NCI-H2196 treated with DMSO at 0.1 percent for 48 hours (cell line): Measurements from ENCODE around the gene TAAR5.
"Not testable (repeated sequence)": the region's sequence is repeated elsewhere in the genome, so short reads cannot be mapped to it uniquely, and the experiment has no call there.

ENCODE experiments used
- DNase-seq: peaks from one replicate; lab custom pipeline; 2025; ENCODE audit not compliant: unreplicated experiment; lab: John Stamatoyannopoulos, UW

Gene TAAR5

GRCh38 chr6:132571774-132572173, 17.8 kb downstream of the TAAR5 start:
- no peak for DNase-seq

DNA sequence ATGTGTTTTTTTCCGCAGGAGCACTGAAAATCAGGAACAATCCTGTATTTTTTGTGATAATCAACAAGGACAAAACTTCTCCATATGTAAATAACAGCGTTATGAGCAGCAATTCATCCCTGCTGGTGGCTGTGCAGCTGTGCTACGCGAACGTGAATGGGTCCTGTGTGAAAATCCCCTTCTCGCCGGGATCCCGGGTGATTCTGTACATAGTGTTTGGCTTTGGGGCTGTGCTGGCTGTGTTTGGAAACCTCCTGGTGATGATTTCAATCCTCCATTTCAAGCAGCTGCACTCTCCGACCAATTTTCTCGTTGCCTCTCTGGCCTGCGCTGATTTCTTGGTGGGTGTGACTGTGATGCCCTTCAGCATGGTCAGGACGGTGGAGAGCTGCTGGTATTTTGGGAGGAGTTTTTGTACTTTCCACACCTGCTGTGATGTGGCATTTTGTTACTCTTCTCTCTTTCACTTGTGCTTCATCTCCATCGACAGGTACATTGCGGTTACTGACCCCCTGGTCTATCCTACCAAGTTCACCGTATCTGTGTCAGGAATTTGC, 19.2 kb downstream of the TAAR5 start, which contains the start of gene TAAR6:
Gene TAAR6 (plus strand): TSS at position 102 of the 557 bp plus-strand sequence. CDS start 0 bp downstream, at position 102.
- no peak for DNase-seq

GRCh38 chr6:132569170-132569569, 20.4 kb downstream of the TAAR5 start:
- DNase-seq: no peak

GRCh38 chr6:132568611-132569010, 20.9 kb downstream of the TAAR5 start:
- no peak for DNase-seq

- no peak for DNase-seq
Observed at GRCh38 chr6:132567566-132567965, 22.0 kb downstream of the TAAR5 start.

DNA sequence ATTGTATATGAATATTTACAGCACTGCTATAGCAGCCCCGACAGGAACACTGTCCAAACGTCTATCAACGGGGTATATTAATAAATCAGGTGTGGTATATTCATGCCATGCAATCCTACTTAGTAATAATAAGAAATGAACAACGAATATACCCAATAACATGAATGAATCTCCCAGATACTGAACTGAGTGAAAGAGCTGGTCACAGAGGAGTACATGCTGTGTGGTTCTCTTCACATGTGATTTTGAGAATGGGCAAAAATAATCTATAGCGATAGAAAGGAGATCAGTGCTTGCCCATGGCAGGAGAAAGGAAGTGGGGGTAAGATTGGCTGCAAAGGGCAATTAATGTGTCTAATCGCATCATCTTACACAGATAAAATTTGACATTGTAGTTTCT, 23.1 kb downstream of the TAAR5 start:
- no peak for DNase-seq

DNA sequence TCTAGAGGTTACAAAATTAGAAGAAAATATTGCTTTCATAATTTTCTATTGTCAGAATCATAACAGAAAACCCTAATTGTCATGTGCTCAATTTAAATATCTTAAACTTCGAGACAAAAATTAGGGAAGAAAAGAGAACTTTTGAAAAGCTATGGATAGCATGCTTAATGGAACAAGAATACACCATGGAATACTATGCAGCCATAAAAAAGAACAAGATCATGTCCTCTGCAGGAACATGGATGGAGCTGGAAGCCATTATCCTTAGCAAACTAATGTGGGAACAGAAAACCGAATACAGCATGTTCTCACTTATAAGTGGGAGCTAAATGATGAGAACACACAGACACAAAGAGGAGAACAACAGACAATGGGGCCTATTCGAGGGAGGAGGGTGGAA, 29.5 kb downstream of the TAAR5 start:
- not testable (repeated sequence) for DNase-seq

DNA sequence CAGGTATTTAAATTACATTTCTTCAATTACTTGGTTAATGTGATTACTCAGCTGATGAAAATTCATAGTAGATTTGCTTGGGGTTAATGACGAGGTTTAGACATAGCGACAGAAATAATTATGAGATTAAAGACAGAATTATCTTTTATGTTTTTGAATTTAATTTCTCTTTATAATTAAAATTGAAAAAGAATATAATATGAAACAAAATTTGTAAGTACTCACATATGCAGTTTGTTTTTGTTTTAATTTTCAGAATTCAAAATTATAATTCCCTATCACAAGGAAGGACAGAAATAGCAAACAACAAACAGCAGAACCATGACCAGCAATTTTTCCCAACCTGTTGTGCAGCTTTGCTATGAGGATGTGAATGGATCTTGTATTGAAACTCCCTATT, 37.2 kb downstream of the TAAR5 start, which contains the start of gene TAAR8:
Gene TAAR8 (plus strand): TSS at position 301 of the 400 bp plus-strand sequence. CDS start 21 bp downstream, at position 322.
- no peak for DNase-seq

DNA sequence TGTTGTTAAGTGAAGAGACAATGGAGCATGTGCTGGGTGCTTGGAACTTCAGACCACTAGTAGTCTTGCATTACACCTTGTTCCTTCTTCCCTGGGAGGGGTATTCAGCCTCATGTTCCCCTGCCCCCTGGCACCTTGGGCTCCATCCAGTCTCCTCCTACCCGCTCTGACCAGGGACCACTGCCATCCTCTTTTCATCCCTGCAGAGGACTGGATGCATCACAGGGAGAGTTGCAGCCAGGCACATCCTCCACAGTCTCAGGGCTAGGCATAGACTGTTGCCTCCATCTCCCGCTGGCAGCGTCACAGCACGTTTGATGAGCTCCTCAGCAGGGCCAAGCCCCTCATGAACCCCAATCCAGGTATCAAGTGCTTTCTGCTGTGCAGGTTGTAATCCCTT, 38.3 kb downstream of the TAAR5 start:
- no peak for DNase-seq

GRCh38 chr6:132548746-132549463, 40.6 kb downstream of the TAAR5 start:
- no peak for DNase-seq

GRCh38 chr6:132544826-132545225, 44.7 kb downstream of the TAAR5 start:
- no peak for DNase-seq
